ENCODE measurements around the gene RAB1A.

The RAB1A gene

DNA sequence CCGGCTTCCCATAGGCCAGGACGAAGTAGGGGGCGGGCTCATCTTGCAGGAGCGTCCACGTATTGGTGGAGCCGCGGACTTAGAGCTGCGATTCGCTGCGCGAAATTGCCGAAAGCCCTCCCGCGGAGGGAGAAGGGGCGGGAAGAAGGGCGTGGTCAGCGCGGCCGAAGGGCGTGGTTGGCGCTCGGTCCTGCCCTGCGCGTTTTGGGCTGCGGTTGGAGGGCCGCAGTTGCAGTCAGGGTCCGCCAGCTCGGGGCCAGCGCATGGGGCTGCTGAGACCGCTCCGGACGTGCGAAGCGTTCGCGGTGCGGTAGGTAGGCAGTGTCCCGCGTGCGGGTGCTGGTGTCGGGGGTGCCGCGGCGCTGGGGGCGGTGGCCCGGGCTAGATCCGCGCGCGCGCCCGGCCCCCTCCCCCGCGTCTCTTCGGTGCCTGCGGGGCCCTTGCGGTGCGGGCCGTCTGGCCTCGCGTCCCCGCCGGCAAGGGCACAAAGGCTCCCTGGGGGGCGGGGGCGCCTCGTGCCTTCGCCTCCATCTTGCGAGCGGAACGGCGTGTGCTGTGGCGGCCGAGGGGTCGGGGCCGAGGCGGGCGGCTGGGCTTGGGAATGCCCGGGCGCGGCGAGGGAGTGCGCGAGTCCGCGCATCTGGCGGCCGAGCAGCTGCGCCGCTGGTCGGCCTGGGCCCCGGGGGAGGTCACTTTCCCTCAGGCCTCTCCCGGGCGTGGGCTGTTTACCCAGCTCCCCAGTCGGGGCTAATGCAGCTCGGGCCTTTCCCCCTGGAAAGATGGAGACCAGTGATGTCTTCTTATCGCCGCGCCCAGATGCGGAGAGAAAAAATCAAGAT lies 73.5 kb downstream of the RAB1A start, which contains the start of gene CEP68:
Gene CEP68 (plus strand): TSS at position 202 of the 839 bp plus-strand sequence. CDS start 13,029 bp downstream, outside the sequence.
- H3K4me1 ChIP-seq (ENCODE audit: control insufficient read depth in 5 of 5, insufficient read depth in 5 of 5, low read length in 5 of 5), result peaks cover 2 to 65% (median 58%) of the 10 kb centered on the region in 5 donors
- no peaks in the 10 kb centered on the region for H3K36me3 ChIP-seq (ENCODE audit: control insufficient read depth in 5 of 5, insufficient read depth in 5 of 5, low read length in 5 of 5)
- H3K4me3 ChIP-seq (ENCODE audit: low read depth in 1 of 5, low read length in 5 of 5), result peak within 1 kb of the TSS; percentile 77 to 92 (median 88)
- H3K27me3 ChIP-seq (ENCODE audit: control insufficient read depth in 5 of 5, insufficient read depth in 4 of 5, low read length in 5 of 5), result no peaks in the 10 kb centered on the region
- H3K9ac ChIP-seq (ENCODE audit: low read length in 5 of 5), result peak within 1 kb of the TSS; percentile 71 to 82 (median 81)
- no peaks in the 10 kb centered on the region for H3K9me3 ChIP-seq (ENCODE audit: control insufficient read depth in 5 of 5, low read length in 5 of 5)
- H3K27ac ChIP-seq (ENCODE audit: low read depth, low read length), result peak within 1 kb of the TSS; percentile 82

DNA sequence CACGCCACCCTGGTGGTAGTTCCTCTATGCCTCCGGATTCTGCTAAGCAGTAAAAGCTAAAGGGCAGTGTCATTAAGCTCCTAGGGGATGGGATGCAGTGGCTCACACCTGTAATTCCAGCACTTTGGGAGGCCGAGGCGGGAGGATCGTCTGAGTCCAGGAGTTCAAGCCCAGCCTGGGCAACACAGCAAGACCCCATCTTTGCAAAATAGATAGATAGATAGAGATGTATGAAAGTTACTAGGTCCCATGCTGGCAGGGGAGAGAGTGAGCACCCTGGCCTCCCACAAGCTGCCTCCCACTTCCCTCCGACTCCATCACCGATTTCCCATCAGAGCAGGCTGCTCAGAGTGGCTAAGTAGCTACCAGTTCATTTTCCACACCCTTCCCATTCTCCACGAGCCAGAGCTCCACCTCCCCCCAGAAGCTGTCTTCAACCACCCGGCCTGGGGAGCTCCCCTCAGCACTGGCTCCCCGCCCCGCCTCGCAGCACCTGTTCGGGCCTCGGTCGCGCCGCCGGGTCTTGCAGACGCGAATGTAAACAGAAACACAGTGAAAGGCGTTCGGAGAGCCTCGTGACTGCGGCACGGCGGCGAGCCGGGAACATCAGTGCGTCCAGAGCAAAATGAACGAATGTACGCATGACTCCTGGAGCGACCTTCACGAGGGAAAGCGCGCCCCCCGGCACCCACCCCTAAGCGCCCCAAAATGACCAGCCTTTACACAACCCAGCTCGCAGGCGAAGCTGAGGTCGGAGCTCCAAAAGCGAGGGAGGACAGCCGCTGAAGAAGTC lies 74.3 kb downstream of the RAB1A start:
- Histone ChIP-seq H3K27me3 (ENCODE audit: control insufficient read depth in 5 of 5, insufficient read depth in 4 of 5, low read length in 5 of 5) (no peaks in the 10 kb centered on the region), H3K27ac (ENCODE audit: low read depth, low read length) (peak overlapping the region; percentile 48), H3K9ac (ENCODE audit: low read length in 5 of 5) (peak overlapping the region in 4 of 5 donors; percentile 69 to 82 (median 76)), H3K4me1 (ENCODE audit: control insufficient read depth in 5 of 5, insufficient read depth in 5 of 5, low read length in 5 of 5) (peaks cover 2 to 57% (median 50%) of the 10 kb centered on the region in 5 donors), H3K36me3 (ENCODE audit: control insufficient read depth in 5 of 5, insufficient read depth in 5 of 5, low read length in 5 of 5) (no peaks in the 10 kb centered on the region), H3K9me3 (ENCODE audit: control insufficient read depth in 5 of 5, low read length in 5 of 5) (no peaks in the 10 kb centered on the region), H3K4me3 (ENCODE audit: low read depth in 1 of 5, low read length in 5 of 5) (peak overlapping the region; percentile 77 to 92 (median 82))

DNA sequence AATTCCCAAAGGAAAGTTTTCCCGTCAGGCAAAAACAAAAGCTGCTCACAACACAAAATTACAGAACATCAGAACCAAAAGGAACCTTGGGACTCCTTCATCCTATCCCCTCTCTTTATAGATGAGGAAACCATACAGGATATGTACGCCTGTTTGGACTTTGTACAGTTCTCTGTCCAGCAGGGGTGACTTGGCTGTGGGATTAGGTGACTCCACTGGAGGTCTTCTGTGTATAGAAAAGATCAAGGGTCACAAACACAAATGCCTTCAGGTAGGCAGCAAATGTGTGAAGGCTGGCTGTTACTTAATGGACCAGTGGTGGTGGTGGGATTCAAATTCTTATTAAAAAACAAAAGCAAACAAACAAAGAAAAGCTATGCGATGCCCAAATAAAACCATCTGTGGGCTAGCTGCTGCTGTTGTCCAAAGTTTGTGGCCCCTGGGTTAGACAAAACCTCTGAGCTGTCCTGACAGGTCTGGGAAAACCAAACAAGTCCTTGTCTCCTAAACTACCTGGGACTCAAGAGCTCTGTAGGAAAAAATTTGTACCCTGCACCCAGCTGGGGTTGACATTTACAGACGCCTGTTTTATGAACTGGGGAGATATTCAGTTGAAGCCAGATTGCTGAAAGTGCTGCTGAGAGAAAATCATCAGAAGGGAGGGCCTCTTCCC lies 75.0 kb downstream of the RAB1A start:
- peaks cover 2 to 49% (median 42%) of the 10 kb centered on the region in 5 donors for H3K4me1 ChIP-seq (ENCODE audit: control insufficient read depth in 5 of 5, insufficient read depth in 5 of 5, low read length in 5 of 5)
- H3K27ac ChIP-seq (ENCODE audit: low read depth, low read length), result no peak overlapping the region
- H3K27me3 ChIP-seq (ENCODE audit: control insufficient read depth in 5 of 5, insufficient read depth in 4 of 5, low read length in 5 of 5), result no peaks in the 10 kb centered on the region
- peak overlapping the region in 2 of 5 donors; percentile 41 to 82 for H3K9ac ChIP-seq (ENCODE audit: low read length in 5 of 5)
- peak overlapping the region in 3 of 5 donors; percentile 79 to 89 (median 82) for H3K4me3 ChIP-seq (ENCODE audit: low read depth in 1 of 5, low read length in 5 of 5)
- H3K36me3 ChIP-seq (ENCODE audit: control insufficient read depth in 5 of 5, insufficient read depth in 5 of 5, low read length in 5 of 5), result no peaks in the 10 kb centered on the region
- no peaks in the 10 kb centered on the region for H3K9me3 ChIP-seq (ENCODE audit: control insufficient read depth in 5 of 5, low read length in 5 of 5)

DNA sequence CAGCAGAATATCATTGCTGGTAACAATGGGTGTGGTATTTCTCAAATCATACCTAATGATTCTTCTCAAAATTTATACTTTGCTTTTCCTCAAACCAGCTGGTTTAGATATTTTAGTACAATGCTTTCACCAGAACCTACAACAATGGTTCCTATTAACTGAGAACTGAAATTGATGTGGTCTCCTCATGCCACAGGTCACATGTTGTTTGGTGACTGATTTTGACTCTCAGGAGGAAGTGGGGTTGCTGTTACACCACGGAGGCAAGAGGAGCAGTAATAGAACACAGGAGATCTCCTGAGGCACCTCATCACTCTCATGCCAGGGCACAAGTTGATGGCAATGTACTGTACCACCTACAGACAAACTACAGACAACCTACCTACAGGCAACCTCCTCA lies 76.7 kb downstream of the RAB1A start:
- Histone ChIP-seq H3K27ac (ENCODE audit: low read depth, low read length) (no peak overlapping the region), H3K4me3 (ENCODE audit: low read depth in 1 of 5, low read length in 5 of 5) (no peak overlapping the region), H3K4me1 (ENCODE audit: control insufficient read depth in 5 of 5, insufficient read depth in 5 of 5, low read length in 5 of 5) (peaks cover 2 to 34% (median 27%) of the 10 kb centered on the region in 5 donors), H3K9me3 (ENCODE audit: control insufficient read depth in 5 of 5, low read length in 5 of 5) (no peaks in the 10 kb centered on the region), H3K9ac (ENCODE audit: low read length in 5 of 5) (no peak overlapping the region), H3K27me3 (ENCODE audit: control insufficient read depth in 5 of 5, insufficient read depth in 4 of 5, low read length in 5 of 5) (no peaks in the 10 kb centered on the region), H3K36me3 (ENCODE audit: control insufficient read depth in 5 of 5, insufficient read depth in 5 of 5, low read length in 5 of 5) (no peaks in the 10 kb centered on the region)

DNA sequence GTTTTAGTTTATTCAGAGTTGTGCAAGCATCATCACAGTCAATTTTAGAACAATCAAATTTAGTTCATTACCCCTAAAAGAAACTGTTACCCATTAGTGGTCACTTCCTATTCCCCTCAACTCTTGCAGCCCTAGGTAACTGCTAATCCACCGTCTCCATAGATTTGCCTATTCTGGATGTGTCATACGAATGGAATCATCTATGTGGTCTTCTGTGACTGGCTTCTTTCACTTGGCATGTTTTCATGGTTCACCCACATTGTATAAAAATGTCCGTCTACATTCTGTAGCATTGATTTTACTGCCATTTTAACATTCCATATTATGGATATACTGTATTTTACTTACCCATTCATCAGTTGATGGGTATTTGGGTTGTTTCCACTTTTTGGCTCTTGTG lies 79.0 kb downstream of the RAB1A start:
- no peak overlapping the region for H3K4me3 ChIP-seq (ENCODE audit: low read depth in 1 of 5, low read length in 5 of 5)
- H3K27me3 ChIP-seq (ENCODE audit: control insufficient read depth in 5 of 5, insufficient read depth in 4 of 5, low read length in 5 of 5), result no peaks in the 10 kb centered on the region
- no peak overlapping the region for H3K27ac ChIP-seq (ENCODE audit: low read depth, low read length)
- no peaks in the 10 kb centered on the region for H3K36me3 ChIP-seq (ENCODE audit: control insufficient read depth in 5 of 5, insufficient read depth in 5 of 5, low read length in 5 of 5)
- no peaks in the 10 kb centered on the region for H3K9me3 ChIP-seq (ENCODE audit: control insufficient read depth in 5 of 5, low read length in 5 of 5)
- H3K4me1 ChIP-seq (ENCODE audit: control insufficient read depth in 5 of 5, insufficient read depth in 5 of 5, low read length in 5 of 5), result peaks cover 4 to 27% (median 21%) of the 10 kb centered on the region in 5 donors
- H3K9ac ChIP-seq (ENCODE audit: low read length in 5 of 5), result no peak overlapping the region

DNA sequence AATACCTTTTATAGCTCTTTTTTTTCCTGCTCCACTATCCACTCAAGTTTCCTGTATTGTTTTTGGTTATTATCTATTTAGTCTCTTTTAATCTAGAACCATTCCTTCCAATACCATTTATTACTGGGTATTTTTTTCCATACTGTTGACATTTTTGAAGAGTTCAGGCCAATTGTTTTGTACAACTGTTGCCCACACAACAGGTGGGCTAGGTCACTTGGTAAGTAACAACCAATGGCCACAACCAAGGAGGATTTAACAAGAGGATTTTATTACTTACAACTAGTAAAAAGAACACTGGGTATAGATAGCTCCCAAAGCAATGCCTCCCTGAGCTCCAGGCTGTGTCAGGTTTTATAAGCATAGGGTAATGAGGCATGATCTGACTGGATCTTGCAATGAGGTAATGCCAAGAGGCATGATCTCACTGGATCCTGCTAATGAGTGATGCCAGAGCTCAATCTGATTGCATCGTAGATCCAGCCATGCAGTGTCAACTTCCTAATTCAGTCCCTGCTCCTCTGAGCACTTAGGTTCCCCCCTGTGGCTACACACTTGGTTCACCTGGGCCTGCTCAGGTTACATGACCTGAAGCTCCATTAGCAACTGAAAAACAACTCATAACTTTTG lies 80.8 kb downstream of the RAB1A start:
- Histone ChIP-seq H3K9me3 (ENCODE audit: control insufficient read depth in 5 of 5, low read length in 5 of 5) (peaks cover 0 to 2% (median 0%) of the 10 kb centered on the region in 5 donors), H3K4me1 (ENCODE audit: control insufficient read depth in 5 of 5, insufficient read depth in 5 of 5, low read length in 5 of 5) (peaks cover 2 to 15% (median 11%) of the 10 kb centered on the region in 5 donors), H3K27me3 (ENCODE audit: control insufficient read depth in 5 of 5, insufficient read depth in 4 of 5, low read length in 5 of 5) (no peaks in the 10 kb centered on the region), H3K36me3 (ENCODE audit: control insufficient read depth in 5 of 5, insufficient read depth in 5 of 5, low read length in 5 of 5) (peaks cover 0 to 2% (median 0%) of the 10 kb centered on the region in 5 donors), H3K9ac (ENCODE audit: low read length in 5 of 5) (no peak overlapping the region), H3K27ac (ENCODE audit: low read depth, low read length) (no peak overlapping the region), H3K4me3 (ENCODE audit: low read depth in 1 of 5, low read length in 5 of 5) (no peak overlapping the region)

DNA sequence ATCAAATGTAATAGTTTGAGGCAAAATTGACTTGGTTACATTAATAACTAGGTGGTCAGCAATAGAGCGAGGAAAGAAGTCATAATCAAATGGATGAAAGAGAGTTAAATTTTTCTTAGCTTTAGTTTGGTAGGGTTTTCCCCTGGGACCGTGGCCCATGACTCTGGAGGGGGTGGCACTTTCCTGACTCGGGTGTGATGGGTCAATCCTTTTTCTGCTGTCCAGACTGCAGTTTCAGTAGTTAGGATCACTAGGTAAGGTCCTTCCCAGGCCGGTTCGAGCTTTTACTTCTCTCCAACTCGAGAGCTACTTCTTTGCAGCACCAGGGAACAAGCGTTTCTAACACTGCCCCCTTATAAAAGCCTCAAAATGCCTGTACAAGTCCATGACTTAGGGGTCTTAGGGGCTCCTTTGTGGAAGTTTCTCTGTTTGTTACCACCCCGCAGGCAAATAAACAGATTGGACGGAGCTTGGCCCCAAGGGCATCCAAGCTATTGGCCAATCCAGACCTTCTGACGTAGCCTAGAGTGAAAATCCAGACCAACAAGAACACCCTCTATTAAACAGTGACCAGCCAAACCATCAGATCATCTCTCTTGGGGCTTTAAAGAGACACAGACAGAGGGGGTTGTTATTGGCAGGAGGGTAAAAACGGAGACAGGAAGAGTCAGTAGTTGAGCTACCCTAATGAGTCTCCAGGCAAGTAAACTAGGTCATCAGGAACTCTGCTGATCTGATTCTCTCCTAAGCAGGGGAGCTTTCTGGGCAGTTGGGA lies 83.1 kb downstream of the RAB1A start:
- H3K36me3 ChIP-seq (ENCODE audit: control insufficient read depth in 5 of 5, insufficient read depth in 5 of 5, low read length in 5 of 5), result peaks cover 0 to 2% (median 0%) of the 10 kb centered on the region in 5 donors
- peaks cover 0 to 6% (median 0%) of the 10 kb centered on the region in 5 donors for H3K9me3 ChIP-seq (ENCODE audit: control insufficient read depth in 5 of 5, low read length in 5 of 5)
- no peak overlapping the region for H3K27ac ChIP-seq (ENCODE audit: low read depth, low read length)
- H3K27me3 ChIP-seq (ENCODE audit: control insufficient read depth in 5 of 5, insufficient read depth in 4 of 5, low read length in 5 of 5), result no peaks in the 10 kb centered on the region
- peaks cover 2 to 15% (median 13%) of the 10 kb centered on the region in 5 donors for H3K4me1 ChIP-seq (ENCODE audit: control insufficient read depth in 5 of 5, insufficient read depth in 5 of 5, low read length in 5 of 5)
- no peak overlapping the region for H3K9ac ChIP-seq (ENCODE audit: low read length in 5 of 5)
- H3K4me3 ChIP-seq (ENCODE audit: low read depth in 1 of 5, low read length in 5 of 5), result no peak overlapping the region

DNA sequence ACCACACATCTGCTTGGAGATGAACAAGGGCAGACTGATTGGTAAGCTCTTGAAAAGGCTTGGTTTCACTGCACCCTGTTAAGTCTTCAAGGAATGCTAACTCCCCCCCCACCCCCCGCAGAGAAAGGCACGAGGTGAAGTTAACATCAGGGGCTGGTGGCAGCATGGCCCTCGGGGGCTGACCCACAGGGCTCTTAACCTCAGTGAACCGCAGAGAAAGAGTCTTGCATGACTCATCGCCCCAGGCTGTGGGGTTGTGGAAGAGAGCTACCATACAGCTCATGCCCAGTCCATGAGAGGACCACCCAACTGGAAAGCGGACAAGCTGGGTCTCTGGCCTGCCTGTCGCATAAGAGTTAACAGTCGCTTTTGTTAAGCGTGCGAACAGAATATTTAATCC lies 84.3 kb downstream of the RAB1A start:
- H3K36me3 ChIP-seq (ENCODE audit: control insufficient read depth in 5 of 5, insufficient read depth in 5 of 5, low read length in 5 of 5), result peaks cover 0 to 2% (median 0%) of the 10 kb centered on the region in 5 donors
- H3K9me3 ChIP-seq (ENCODE audit: control insufficient read depth in 5 of 5, low read length in 5 of 5), result peaks cover 0 to 6% (median 0%) of the 10 kb centered on the region in 5 donors
- H3K4me1 ChIP-seq (ENCODE audit: control insufficient read depth in 5 of 5, insufficient read depth in 5 of 5, low read length in 5 of 5), result peaks cover 2 to 15% (median 13%) of the 10 kb centered on the region in 5 donors

More for the DNA sequence above, 84.3 kb downstream of the RAB1A start:
- H3K27me3 ChIP-seq (ENCODE audit: control insufficient read depth in 5 of 5, insufficient read depth in 4 of 5, low read length in 5 of 5), result no peaks in the 10 kb centered on the region
- H3K9ac ChIP-seq (ENCODE audit: low read length in 5 of 5), result no peak overlapping the region
- H3K27ac ChIP-seq (ENCODE audit: low read depth, low read length), result no peak overlapping the region
- no peak overlapping the region for H3K4me3 ChIP-seq (ENCODE audit: low read depth in 1 of 5, low read length in 5 of 5)

Data from subcutaneous abdominal adipose tissue (tissue), 5 donors.